ENCODE results near the gene RPS6KA3. TPM values are rescaled to one million over a fixed set of nuclear protein-coding genes. Genes with fewer than 3 reads are reported as not detected.

RPS6KA3 gene
- total and polyA plus RNA-seq, 2 donors (not counting 1 experiment from before 2014, with no cell fraction given): 17.0 to 63.0 TPM

- Histone ChIP-seq H3K9me3 (ENCODE audit: control extremely low read depth in 1 of 3, control insufficient read depth in 2 of 3, insufficient read depth in 1 of 3, low read length in 2 of 3) (no peaks in the 10 kb centered on the region), H3K79me2 (ENCODE audit: control insufficient read depth, insufficient read depth, low read length) (no peaks in the 10 kb centered on the region), H3K36me3 (replicated peaks in 1 of 2; ENCODE audit: control extremely low read depth in 1 of 2, control insufficient read depth in 1 of 2, extremely low read depth in 1 of 2, insufficient read depth in 2 of 2, low read length in 1 of 2) (peaks cover 0 to 13% of the 10 kb centered on the region in 2 experiments), H4K20me1 (ENCODE audit: control insufficient read depth, insufficient read depth, low read length, poor library complexity, severe bottlenecking) (no peaks in the 10 kb centered on the region), H3K9ac (ENCODE audit: low read length) (no peak overlapping the region), H3K4me1 (ENCODE audit: control insufficient read depth in 2 of 2, insufficient read depth in 2 of 2, low read length in 2 of 2) (no peaks in the 10 kb centered on the region), H2AFZ (ENCODE audit: insufficient read depth, low read depth, low read length, poor library complexity, severe bottlenecking) (no peak overlapping the region), H3K27me3 (replicated peaks in 1 of 4; ENCODE audit: control extremely low read depth in 1 of 4, control insufficient read depth in 3 of 4, insufficient read depth in 4 of 4, low read length in 3 of 4) (no peaks in the 10 kb centered on the region), H3K4me2 (replicated peaks; ENCODE audit: low read depth, low read length, poor library complexity, severe bottlenecking) (no peak overlapping the region), H3K4me3 (ENCODE audit: control extremely low read depth in 1 of 5, extremely low read depth in 1 of 5, insufficient read depth in 1 of 5, low read depth in 2 of 5, low read length in 4 of 5) (no peak overlapping the region), H3K27ac (ENCODE audit: low read length in 2 of 2) (peak overlapping the region in 1 of 2 donors; percentile 15)
- no peaks in the 10 kb centered on the region for H3K27me3 Mint-ChIP-seq
- TF ChIP-seq EZH2 (IDR thresholded peaks at IDR 0.05; ENCODE audit: borderline replicate concordance, insufficient read depth, low read depth, low read length, poor library complexity, severe bottlenecking) (no peak), CTCF (IDR thresholded peaks at IDR 0.05) (no peak)
- no peaks in the 10 kb centered on the region for H3K9me3 Mint-ChIP-seq (ENCODE audit: insufficient read depth)
- ChIA-PET CTCF (no interaction called here), POLR2A (no interaction called here)
- no peak overlapping the region for H3K27ac Mint-ChIP-seq
- H3K4me3 Mint-ChIP-seq: no peak overlapping the region
- DNase-seq (no peak), ATAC-seq (ENCODE audit: low read depth) (no peak)
- no CpG with 5 or more reads among the region's 2 CpGs for WGBS (ENCODE audit: insufficient coverage)
- peaks cover 3% of the 10 kb centered on the region for H3K4me1 Mint-ChIP-seq
- intact Hi-C loops (cut with micrococcal nuclease): no loop called here
These were observed 69.0 kb downstream of the RPS6KA3 start for GRCh38 chrX:20197641-20198210.

- H3K27me3 Mint-ChIP-seq: no peaks in the 10 kb centered on the region
- Histone ChIP-seq H3K79me2 (ENCODE audit: control insufficient read depth, insufficient read depth, low read length) (no peaks in the 10 kb centered on the region), H3K27me3 (replicated peaks in 1 of 4; ENCODE audit: control extremely low read depth in 1 of 4, control insufficient read depth in 3 of 4, insufficient read depth in 4 of 4, low read length in 3 of 4) (no peaks in the 10 kb centered on the region), H3K4me1 (ENCODE audit: control insufficient read depth in 2 of 2, insufficient read depth in 2 of 2, low read length in 2 of 2) (no peaks in the 10 kb centered on the region), H2AFZ (ENCODE audit: insufficient read depth, low read depth, low read length, poor library complexity, severe bottlenecking) (no peak overlapping the region), H3K4me3 (ENCODE audit: control extremely low read depth in 1 of 5, extremely low read depth in 1 of 5, insufficient read depth in 1 of 5, low read depth in 2 of 5, low read length in 4 of 5) (no peak overlapping the region), H3K9me3 (ENCODE audit: control extremely low read depth in 1 of 3, control insufficient read depth in 2 of 3, insufficient read depth in 1 of 3, low read length in 2 of 3) (no peaks in the 10 kb centered on the region), H3K9ac (ENCODE audit: low read length) (no peak overlapping the region), H3K27ac (ENCODE audit: low read length in 2 of 2) (no peak overlapping the region), H3K36me3 (replicated peaks in 1 of 2; ENCODE audit: control extremely low read depth in 1 of 2, control insufficient read depth in 1 of 2, extremely low read depth in 1 of 2, insufficient read depth in 2 of 2, low read length in 1 of 2) (peaks cover 0 to 16% of the 10 kb centered on the region in 2 experiments), H3K4me2 (replicated peaks; ENCODE audit: low read depth, low read length, poor library complexity, severe bottlenecking) (no peak overlapping the region), H4K20me1 (ENCODE audit: control insufficient read depth, insufficient read depth, low read length, poor library complexity, severe bottlenecking) (no peaks in the 10 kb centered on the region)
- ChIA-PET POLR2A (no interaction called here), CTCF (interaction anchor here (0.6 kb wide), 1 partner anchor 240 kb away, joined by 3 read pairs; no protein-coding TSS in a partner anchor)
- DNase-seq (no peak), ATAC-seq (ENCODE audit: low read depth) (no peak)
- H3K4me1 Mint-ChIP-seq: no peaks in the 10 kb centered on the region
- no peaks in the 10 kb centered on the region for H3K9me3 Mint-ChIP-seq (ENCODE audit: insufficient read depth)
- TF ChIP-seq EZH2 (IDR thresholded peaks at IDR 0.05; ENCODE audit: borderline replicate concordance, insufficient read depth, low read depth, low read length, poor library complexity, severe bottlenecking): no peak
- no peak for TF ChIP-seq CTCF (IDR thresholded peaks at IDR 0.05)
- H3K27ac Mint-ChIP-seq: no peak overlapping the region
- intact Hi-C loops (cut with micrococcal nuclease): loop anchor here (5.0 kb wide), 1 partner anchor 253 kb away; no protein-coding TSS in a partner anchor
- no peak overlapping the region for H3K4me3 Mint-ChIP-seq
These were observed 77.5 kb downstream of the RPS6KA3 start for GRCh38 chrX:20189171-20189570.
